Esophagus muscularis mucosa (tissue), 4 donors: ENCODE data around the gene LUC7L. TPM values are rescaled to one million over a fixed set of nuclear protein-coding genes. Genes with fewer than 3 reads are reported as not detected.

Experiments used
- DNase-seq: peaks from one replicate; pipeline ENCODE4 v3.0.0-alpha.2; 2017; ENCODE audit errors: extremely low spot score
- H3K27ac ChIP-seq, 4 donors: fragments of 200-600 bp; sonication (generic); replicated peaks in 1 of 4; 1 replicate in 3 of 4; 2 replicates in 1 of 4; pipeline ENCODE4 v1.5.1; 2016 to 2019; ENCODE audit warnings: mild to moderate bottlenecking in 1 of 4
- H3K27me3 ChIP-seq, 4 donors: fragments of 200-600 bp; sonication (generic); one replicate each; pipeline versions ENCODE4 v1.5.1 to v1.6.0; 2016 to 2019
- H3K36me3 ChIP-seq, 4 donors: fragments of 200-600 bp; sonication (generic); one replicate each; pipeline ENCODE4 v1.5.1; 2016 to 2019
- H3K4me1 ChIP-seq, 4 donors: fragments of 200-600 bp; sonication (generic); one replicate each; pipeline ENCODE4 v1.5.1; 2016 to 2019
- H3K4me3 ChIP-seq, 4 donors: fragments of 200-600 bp; sonication (generic); 1 replicate in 2 of 4; 2 replicates in 2 of 4; pipeline ENCODE4 v1.5.1; 2016 to 2019; ENCODE audit warnings: mild to moderate bottlenecking in 4 of 4, moderate library complexity in 1 of 4
- H3K9me3 ChIP-seq, 4 donors: fragments of 200-600 bp; sonication (generic); 1 replicate in 3 of 4; 2 replicates in 1 of 4; pipeline ENCODE4 v1.5.1; 2016 to 2019
- CTCF ChIP-seq, 3 experiments: fragments of 200-600 bp in 2 of 3; fragments of 450-650 bp in 1 of 3; sonication (generic) in 2 of 3; IDR thresholded peaks; one replicate each; pipeline ENCODE4 v1.5.1; 2017 to 2019; ENCODE audit warnings: antibody characterized with exemption in 3 of 3, mild to moderate bottlenecking in 2 of 3, moderate library complexity in 1 of 3
- EP300 ChIP-seq: sonication (generic); formaldehyde crosslinking; IDR thresholded peaks from one replicate; pipeline ENCODE4 v1.6.1; 2017; ENCODE audit warnings: antibody characterized with exemption
- POLR2A ChIP-seq: fragments of 450-650 bp; IDR thresholded peaks from one replicate; pipeline ENCODE4 v1.6.1; 2017; ENCODE audit warnings: antibody characterized with exemption, moderate library complexity, mild to moderate bottlenecking, low read depth
- POLR2AphosphoS5 ChIP-seq, 2 donors: sonication (generic); formaldehyde crosslinking; IDR thresholded peaks; one replicate each; pipeline ENCODE4 v1.6.1; 2017; ENCODE audit warnings: antibody characterized with exemption in 2 of 2
- WGBS: methylation state at CpG from one replicate; pipeline ENCODE4 v1.1.5; 2018; 5-methylcytosine and 5-hydroxymethylcytosine counted together
- intact Hi-C: fragments of 100-400 bp; cut with DNase I; formaldehyde crosslinking; loops from one replicate; pipeline ENCODE4 v1.15.1; 2023
- total RNA-seq, 4 donors: library from RNA; depleted of rRNA; stranded (reverse); fragments of >200 nt; gene quantifications; one replicate each; pipeline versions ENCODE4 v1.1.0 to v1.2.1, GENCODE V29; 2016

Gene LUC7L
- total RNA-seq, 4 donors from 2014 or later = 34.8 to 60.6 (median 50.2) TPM

DNA sequence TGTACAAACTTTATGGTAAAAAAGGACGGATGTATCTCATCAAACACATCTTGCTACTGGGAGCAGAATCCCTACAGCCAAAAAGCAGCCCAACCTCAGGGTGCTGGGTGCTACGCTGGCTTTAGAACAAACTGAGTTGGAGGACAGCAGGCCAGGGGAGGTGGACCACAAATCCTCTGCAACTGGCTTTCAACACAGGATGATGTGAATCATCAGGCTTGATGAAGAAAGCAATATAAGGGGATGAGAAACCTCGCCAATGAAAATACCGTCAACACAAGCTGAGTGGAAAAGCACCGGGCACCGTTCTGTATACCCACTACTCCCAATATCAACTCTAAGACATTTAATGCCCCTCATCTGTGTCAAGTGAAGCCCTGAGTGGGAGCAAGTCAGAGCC is 34.7 kb downstream of the LUC7L start:
- Histone ChIP-seq H3K4me1 (no peaks in the 10 kb centered on the region), H3K27ac (no peak overlapping the region), H3K4me3 (no peak overlapping the region), H3K27me3 (no peaks in the 10 kb centered on the region), H3K9me3 (no peaks in the 10 kb centered on the region), H3K36me3 (peaks cover 97 to 100% (median 100%) of the 10 kb centered on the region in 4 donors)
- 95% methylated on average over 6 of the region's 6 CpGs for WGBS
- TF ChIP-seq POLR2AphosphoS5 (IDR thresholded peaks at IDR 0.05) (no peak), EP300 (no peak), POLR2A (no peak), CTCF (IDR thresholded peaks at IDR 0.05) (no peak)
- intact Hi-C loops = no loop called here
- DNase-seq = no peak

DNA sequence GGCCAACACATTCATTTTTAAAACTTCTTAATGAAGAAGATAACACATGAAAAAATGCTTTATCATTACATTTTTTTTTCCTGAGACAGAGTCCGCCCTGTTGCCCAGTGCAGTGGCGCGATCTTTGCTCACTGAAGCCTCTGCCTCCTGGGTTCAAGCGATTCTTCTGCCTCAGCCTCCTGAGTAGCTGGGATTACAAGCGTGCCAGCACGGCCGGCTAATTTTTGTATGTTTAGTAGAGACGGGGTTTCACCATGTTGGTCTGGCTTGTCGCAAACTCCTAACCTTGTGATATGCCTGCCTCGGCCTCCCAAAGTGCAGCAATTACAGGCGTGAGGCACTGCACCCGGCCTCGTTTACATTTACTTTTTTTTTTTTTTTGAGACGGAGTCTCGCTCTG is 35.8 kb downstream of the LUC7L start:
- Histone ChIP-seq H3K4me1 (no peaks in the 10 kb centered on the region), H3K27ac (no peak overlapping the region), H3K9me3 (no peaks in the 10 kb centered on the region), H3K36me3 (peaks cover 97 to 100% (median 100%) of the 10 kb centered on the region in 4 donors), H3K4me3 (no peak overlapping the region), H3K27me3 (no peaks in the 10 kb centered on the region)
- intact Hi-C loops = no loop called here
- no peak for DNase-seq
- no peak for TF ChIP-seq POLR2A
- 93% methylated on average over 15 of the region's 15 CpGs for WGBS

DNA sequence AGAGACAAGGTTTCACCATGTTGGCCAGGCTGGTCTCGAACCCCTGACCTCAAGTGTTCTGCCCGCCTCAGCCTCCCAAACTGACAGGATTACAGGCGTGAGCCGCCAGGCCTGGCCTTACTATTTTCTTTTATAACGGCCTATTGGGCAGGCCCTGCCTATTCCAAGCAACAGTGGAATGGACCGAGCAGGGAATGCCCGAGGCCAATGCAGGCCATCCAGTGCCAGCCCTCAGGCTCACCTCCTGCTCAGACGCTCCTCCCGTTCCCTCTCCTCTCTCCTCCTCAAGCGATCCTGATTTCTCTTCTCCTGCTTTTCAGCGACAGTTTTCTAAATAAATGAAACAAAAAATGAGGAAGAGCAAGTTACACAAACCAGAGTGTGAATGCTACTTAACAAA is 36.6 kb downstream of the LUC7L start:
- Histone ChIP-seq H3K4me3 (no peak overlapping the region), H3K27ac (no peak overlapping the region), H3K9me3 (no peaks in the 10 kb centered on the region), H3K27me3 (no peaks in the 10 kb centered on the region), H3K4me1 (no peaks in the 10 kb centered on the region), H3K36me3 (peaks cover 92 to 100% (median 98%) of the 10 kb centered on the region in 4 donors)
- no peak for TF ChIP-seq EP300
- no peak for TF ChIP-seq POLR2A
- TF ChIP-seq POLR2AphosphoS5 (IDR thresholded peaks at IDR 0.05) = no peak
- TF ChIP-seq CTCF (IDR thresholded peaks at IDR 0.05) = no peak
- intact Hi-C loops = no loop called here
- WGBS = 86% methylated on average over 11 of the region's 11 CpGs
- DNase-seq = no peak

GRCh38 chr16:191831-192230 is 37.4 kb downstream of the LUC7L start:
- Histone ChIP-seq H3K9me3 (no peaks in the 10 kb centered on the region), H3K36me3 (peaks cover 89 to 98% (median 96%) of the 10 kb centered on the region in 4 donors), H3K4me3 (no peak overlapping the region), H3K27ac (no peak overlapping the region), H3K4me1 (no peaks in the 10 kb centered on the region), H3K27me3 (no peaks in the 10 kb centered on the region)
- 94% methylated on average over 4 of the region's 4 CpGs for WGBS
- no peak for DNase-seq
- intact Hi-C loops = no loop called here
- TF ChIP-seq POLR2A = no peak
- TF ChIP-seq EP300 = no peak
- TF ChIP-seq CTCF (IDR thresholded peaks at IDR 0.05) = no peak
- TF ChIP-seq POLR2AphosphoS5 (IDR thresholded peaks at IDR 0.05) = no peak

DNA sequence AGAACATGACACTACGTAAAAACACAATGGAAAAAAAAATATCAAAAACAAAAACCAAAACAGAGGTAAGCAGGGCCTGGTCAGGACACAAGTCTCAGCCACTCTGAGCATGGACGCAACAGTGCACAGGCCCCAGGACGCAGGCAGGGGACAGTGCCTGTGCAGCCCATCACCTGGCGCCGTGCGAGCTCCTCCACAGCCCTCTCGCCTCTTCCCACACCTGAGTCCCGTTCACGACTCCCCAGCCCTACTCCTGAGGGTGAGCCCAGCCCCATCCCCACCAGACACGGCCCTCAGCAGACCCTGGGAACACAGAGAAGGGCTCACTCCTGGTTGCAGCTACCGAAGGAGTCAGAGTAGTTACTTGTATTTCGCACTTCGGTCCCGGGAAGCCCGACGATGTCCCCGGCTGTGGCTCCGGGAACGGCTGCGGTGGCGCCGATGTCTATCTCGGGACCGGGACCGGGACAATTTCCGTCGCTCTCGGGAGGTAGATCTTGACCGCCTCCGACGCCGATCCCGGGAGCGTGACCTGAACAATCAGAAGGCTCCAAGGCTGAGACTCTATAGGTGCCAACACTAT is 39.6 kb downstream of the LUC7L start:
- TF ChIP-seq POLR2AphosphoS5 (IDR thresholded peaks at IDR 0.05) (no peak), POLR2A (no peak), CTCF (IDR thresholded peaks at IDR 0.05) (no peak), EP300 (no peak)
- H3K36me3 ChIP-seq = peaks cover 68 to 77% (median 74%) of the 10 kb centered on the region in 4 donors
- no peaks in the 10 kb centered on the region for H3K27me3 ChIP-seq
- DNase-seq = no peak
- no peaks in the 10 kb centered on the region for H3K4me1 ChIP-seq
- H3K27ac ChIP-seq = no peak overlapping the region
- 89% methylated on average over 25 of the region's 34 CpGs for WGBS
- no peaks in the 10 kb centered on the region for H3K9me3 ChIP-seq
- intact Hi-C loops = no loop called here
- no peak overlapping the region for H3K4me3 ChIP-seq
